Activated T-helper 2 cell treated with anti-CD3 and anti-CD28 coated beads, Interferon-gamma antibody, Interleukin-2, Interleukin-4, amounts not matched to agents 10 μg/mL and 5 μg/mL and 100 μg/mL, durations not matched to agents 14 hours and 24 hours and 36 hours (primary cell): Measurements from ENCODE around the gene PSORS1C2. TPM values are rescaled to one million over a fixed set of nuclear protein-coding genes. Genes with fewer than 3 reads are reported as not detected.
"Not testable (repeated sequence)": the region's sequence is repeated elsewhere in the genome, so short reads cannot be mapped to it uniquely, and the experiment has no call there.

Source experiments
- DNase-seq: peaks from one replicate; pipeline ENCODE4 v3.0.0; 2021; ENCODE audit warnings: low spot score
- H3K27ac Mint-ChIP-seq: one replicate; pipeline ENCODE4 v1.8.0; 2021; ENCODE audit warnings: mixed read lengths
- H3K27me3 Mint-ChIP-seq: one replicate; pipeline ENCODE4 v1.8.0; 2021; ENCODE audit warnings: low read depth, mixed read lengths
- H3K36me3 Mint-ChIP-seq: one replicate; pipeline ENCODE4 v1.8.0; 2021; ENCODE audit warnings: low read depth, mixed read lengths
- H3K4me1 Mint-ChIP-seq: one replicate; pipeline ENCODE4 v1.8.0; 2021; ENCODE audit warnings: low read depth, mixed read lengths
- H3K4me3 Mint-ChIP-seq: one replicate; pipeline ENCODE4 v1.8.0; 2021; ENCODE audit warnings: low read depth, mild to moderate bottlenecking, moderate library complexity, mixed read lengths
- H3K9me3 Mint-ChIP-seq: one replicate; pipeline ENCODE4 v1.8.0; 2021; ENCODE audit warnings: mixed read lengths
- intact Hi-C: fragments of 100-400 bp; cut with micrococcal nuclease; formaldehyde crosslinking; loops from one replicate; pipeline ENCODE4 v1.15.1; 2023
- total RNA-seq: library from RNA; stranded (reverse); gene quantifications from 2 replicates; pipeline ENCODE4 v1.2.3, GENCODE V29; 2022

PSORS1C2 gene
- total RNA-seq, 1 donor from 2014 or later = not detected

GRCh38 chr6:31172973-31173384 lies 34.1 kb upstream of the PSORS1C2 start:
- H3K27ac Mint-ChIP-seq = no peak overlapping the region
- no peaks in the 10 kb centered on the region for H3K36me3 Mint-ChIP-seq
- no peaks in the 10 kb centered on the region for H3K27me3 Mint-ChIP-seq
- H3K4me3 Mint-ChIP-seq = no peak overlapping the region
- no peak for DNase-seq
- peaks cover 3% of the 10 kb centered on the region for H3K4me1 Mint-ChIP-seq
- no peaks in the 10 kb centered on the region for H3K9me3 Mint-ChIP-seq
- intact Hi-C loops = no loop called here

DNA sequence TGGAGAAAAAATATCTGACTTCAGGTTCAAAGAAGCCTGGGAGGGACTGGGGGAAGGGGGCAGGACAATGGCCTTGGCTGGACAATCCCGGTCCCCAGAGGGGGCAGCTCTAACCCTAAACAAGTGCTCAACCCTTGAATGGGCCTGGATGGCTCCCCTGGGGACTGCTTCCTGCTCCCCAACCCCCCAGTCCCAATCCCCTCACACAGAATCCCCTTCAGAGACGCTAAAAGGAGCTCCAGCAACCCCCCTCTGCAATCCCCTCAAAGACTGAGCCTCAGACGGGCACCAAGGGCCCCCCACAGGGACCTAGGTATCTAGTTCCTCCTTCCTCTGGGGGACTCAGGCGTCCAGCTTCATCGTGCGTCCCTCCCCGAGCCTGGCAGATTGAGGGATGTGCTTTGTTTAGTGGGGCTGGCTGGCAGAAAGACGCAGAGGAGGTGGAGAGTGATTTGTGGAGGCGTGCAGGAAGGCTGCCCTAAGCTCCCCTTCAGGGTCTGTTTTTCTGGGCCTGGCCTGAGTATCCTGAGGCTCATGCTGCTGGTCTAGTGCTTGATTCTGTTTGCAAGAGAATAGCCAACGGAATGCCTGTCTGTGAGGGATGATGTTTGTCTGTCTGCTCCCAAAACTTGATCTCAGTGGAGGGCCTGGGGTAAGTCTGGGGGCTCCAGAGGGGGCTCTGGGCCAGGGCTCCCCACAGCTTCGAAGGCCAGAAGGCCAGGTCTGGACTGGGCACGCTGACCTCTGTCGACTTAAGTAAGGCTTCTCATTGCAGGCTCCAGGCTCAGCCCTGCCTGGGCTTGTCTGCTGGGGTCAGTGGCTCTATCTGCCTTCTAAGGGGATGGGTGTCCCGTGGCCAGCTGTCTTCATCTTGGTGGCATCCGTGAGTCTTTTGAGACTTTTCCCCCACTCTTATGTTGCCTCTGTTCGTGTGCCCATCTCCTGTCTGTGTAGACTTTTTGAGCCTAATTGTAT lies 33.4 kb upstream of the PSORS1C2 start:
- Mint-ChIP-seq H3K9me3 (no peaks in the 10 kb centered on the region), H3K36me3 (no peaks in the 10 kb centered on the region), H3K4me3 (no peak overlapping the region), H3K27ac (no peak overlapping the region), H3K27me3 (no peaks in the 10 kb centered on the region), H3K4me1 (peaks cover 3% of the 10 kb centered on the region)
- DNase-seq = no peak
- intact Hi-C loops = no loop called here

DNA sequence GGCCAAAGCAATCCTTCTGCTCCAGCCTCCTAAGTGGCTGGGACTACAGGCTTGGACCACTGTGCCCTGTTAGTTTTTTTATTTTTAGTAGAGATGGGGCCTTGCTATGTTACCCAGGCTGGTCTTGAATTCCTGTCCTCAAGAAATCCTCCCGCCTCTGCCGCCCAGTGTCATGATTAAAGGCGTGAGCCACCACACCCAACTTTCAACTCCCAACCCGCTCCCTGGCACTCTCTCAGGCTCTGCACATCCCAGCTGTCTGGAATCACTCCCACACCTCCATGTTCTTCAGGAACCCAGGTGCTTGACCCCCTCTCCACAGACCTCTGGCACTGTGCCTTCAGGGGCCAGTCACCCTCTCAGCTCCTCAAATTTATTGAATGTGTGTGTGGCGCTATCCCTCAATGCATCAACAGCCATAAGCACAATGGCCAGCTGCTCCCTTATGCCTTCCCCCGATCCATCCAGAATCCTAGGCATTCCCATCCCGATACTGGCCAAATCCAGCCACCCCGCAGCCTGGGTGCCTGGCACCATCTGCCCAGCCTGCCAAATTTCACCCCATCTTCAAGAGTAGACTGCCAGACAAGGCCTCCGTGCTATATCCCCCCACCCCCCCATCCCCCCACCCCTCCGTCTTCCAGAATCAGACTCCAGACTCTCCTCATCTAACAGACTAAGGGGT lies 32.3 kb upstream of the PSORS1C2 start:
- no peak for DNase-seq
- no peaks in the 10 kb centered on the region for H3K9me3 Mint-ChIP-seq
- H3K27ac Mint-ChIP-seq = no peak overlapping the region
- H3K4me1 Mint-ChIP-seq = peaks cover 3% of the 10 kb centered on the region
- H3K4me3 Mint-ChIP-seq = no peak overlapping the region
- intact Hi-C loops = no loop called here
- H3K27me3 Mint-ChIP-seq = no peaks in the 10 kb centered on the region
- H3K36me3 Mint-ChIP-seq = no peaks in the 10 kb centered on the region

DNA sequence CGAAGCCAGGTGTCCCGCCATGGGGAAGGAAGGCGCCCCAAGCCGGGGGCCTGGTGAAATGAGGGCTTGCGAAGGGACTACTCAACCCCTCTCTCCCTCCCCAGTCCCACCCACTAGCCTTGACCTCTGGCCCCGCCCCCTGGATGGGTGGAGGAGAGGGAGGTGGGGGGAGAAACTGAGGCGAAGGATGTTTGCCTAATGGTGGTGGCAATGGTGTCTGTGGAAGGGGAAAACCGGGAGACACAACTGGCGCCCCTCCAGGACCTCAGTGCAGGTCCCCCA lies 31.7 kb upstream of the PSORS1C2 start, which contains the start of gene POU5F1:
Gene POU5F1 (minus strand): TSS at position 83 of the 282 bp plus-strand sequence. CDS start 62 bp downstream, at position 21.
- Mint-ChIP-seq H3K27me3 (no peaks in the 10 kb centered on the region), H3K4me3 (no peak within 1 kb of the TSS), H3K27ac (no peak within 1 kb of the TSS), H3K9me3 (no peaks in the 10 kb centered on the region), H3K4me1 (peaks cover 1% of the 10 kb centered on the region), H3K36me3 (no peaks in the 10 kb centered on the region)
- no peak for DNase-seq
- intact Hi-C loops = no loop called here

DNA sequence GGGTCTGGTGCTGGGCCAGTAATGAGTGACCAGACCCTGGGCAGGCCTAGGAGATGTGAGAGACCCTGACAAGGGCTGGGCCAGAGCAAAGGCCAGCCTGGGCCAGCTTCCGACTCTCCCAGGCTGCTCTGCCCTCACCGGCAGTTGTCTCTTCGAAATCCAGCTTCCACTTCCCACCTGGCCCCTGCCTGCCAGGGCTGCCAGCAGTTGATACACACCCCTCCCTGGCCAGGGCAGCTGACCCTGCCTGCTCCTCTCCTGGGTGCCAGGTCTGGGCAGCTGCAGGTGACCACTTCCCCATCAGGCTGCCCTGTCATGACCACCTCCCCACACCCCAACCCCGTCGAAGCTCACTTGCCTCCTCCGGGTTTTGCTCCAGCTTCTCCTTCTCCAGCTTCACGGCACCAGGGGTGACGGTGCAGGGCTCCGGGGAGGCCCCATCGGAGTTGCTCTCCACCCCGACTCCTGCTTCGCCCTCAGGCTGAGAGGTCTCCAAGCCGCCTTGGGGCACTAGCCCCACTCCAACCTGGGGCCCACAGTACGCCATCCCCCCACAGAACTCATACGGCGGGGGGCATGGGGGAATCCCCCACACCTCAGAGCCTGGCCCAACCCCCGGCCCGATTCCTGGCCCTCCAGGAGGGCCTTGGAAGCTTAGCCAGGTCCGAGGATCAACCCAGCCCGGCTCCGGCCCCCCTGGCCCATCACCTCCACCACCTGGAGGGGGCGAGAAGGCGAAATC lies 31.2 kb upstream of the PSORS1C2 start:
- H3K4me1 Mint-ChIP-seq, H3K27ac Mint-ChIP-seq, intact Hi-C loops, H3K4me3 Mint-ChIP-seq, H3K27me3 Mint-ChIP-seq, DNase-seq, H3K9me3 Mint-ChIP-seq, H3K36me3 Mint-ChIP-seq: not testable (repeated sequence)

- intact Hi-C loops = no loop called here
- peaks cover 3% of the 10 kb centered on the region for H3K36me3 Mint-ChIP-seq
- H3K27ac Mint-ChIP-seq = no peak overlapping the region
Measured at GRCh38 chr6:31169123-31169857, 30.4 kb upstream of the PSORS1C2 start.

GRCh38 chr6:31168606-31169005 lies 29.7 kb upstream of the PSORS1C2 start:
- intact Hi-C loops = no loop called here
- H3K36me3 Mint-ChIP-seq = peaks cover 9% of the 10 kb centered on the region
- H3K4me3 Mint-ChIP-seq = no peak overlapping the region
- no peaks in the 10 kb centered on the region for H3K9me3 Mint-ChIP-seq
- no peak overlapping the region for H3K27ac Mint-ChIP-seq
- H3K27me3 Mint-ChIP-seq = no peaks in the 10 kb centered on the region
- H3K4me1 Mint-ChIP-seq = peaks cover 4% of the 10 kb centered on the region
- no peak for DNase-seq

More at GRCh38 chr6:31169123-31169857, 30.4 kb upstream of the PSORS1C2 start:
- DNase-seq = no peak
- no peaks in the 10 kb centered on the region for H3K27me3 Mint-ChIP-seq
- no peak overlapping the region for H3K4me3 Mint-ChIP-seq
- H3K9me3 Mint-ChIP-seq = no peaks in the 10 kb centered on the region
- H3K4me1 Mint-ChIP-seq = peaks cover 3% of the 10 kb centered on the region

DNA sequence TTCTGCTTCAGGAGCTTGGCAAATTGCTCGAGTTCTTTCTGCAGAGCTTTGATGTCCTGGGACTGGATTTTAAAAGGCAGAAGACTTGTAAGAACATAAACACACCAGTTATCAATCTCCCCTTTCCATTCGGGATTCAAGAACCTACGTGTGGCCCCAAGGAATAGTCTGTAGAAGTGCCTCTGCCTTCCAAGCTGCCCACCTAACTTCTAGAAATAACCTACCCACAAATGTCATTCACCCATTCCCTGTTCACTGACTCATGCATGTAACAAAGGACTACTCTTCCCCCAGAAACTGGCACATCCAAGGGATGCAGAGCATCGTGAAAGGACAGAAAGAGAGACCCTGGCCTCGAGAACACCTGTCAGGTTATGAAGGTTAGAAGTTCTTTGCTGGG lies 27.1 kb upstream of the PSORS1C2 start:
- Mint-ChIP-seq H3K4me3 (no peak overlapping the region), H3K36me3 (peaks cover 34% of the 10 kb centered on the region), H3K27me3 (no peaks in the 10 kb centered on the region), H3K27ac (no peak overlapping the region), H3K9me3 (no peaks in the 10 kb centered on the region), H3K4me1 (peaks cover 14% of the 10 kb centered on the region)
- intact Hi-C loops = no loop called here
- no peak for DNase-seq

GRCh38 chr6:31165064-31165832 lies 26.4 kb upstream of the PSORS1C2 start:
- Mint-ChIP-seq H3K4me1 (peaks cover 18% of the 10 kb centered on the region), H3K36me3 (peaks cover 40% of the 10 kb centered on the region)
- H3K27me3 Mint-ChIP-seq, intact Hi-C loops, H3K9me3 Mint-ChIP-seq, DNase-seq, H3K4me3 Mint-ChIP-seq, H3K27ac Mint-ChIP-seq: not testable (repeated sequence)

DNA sequence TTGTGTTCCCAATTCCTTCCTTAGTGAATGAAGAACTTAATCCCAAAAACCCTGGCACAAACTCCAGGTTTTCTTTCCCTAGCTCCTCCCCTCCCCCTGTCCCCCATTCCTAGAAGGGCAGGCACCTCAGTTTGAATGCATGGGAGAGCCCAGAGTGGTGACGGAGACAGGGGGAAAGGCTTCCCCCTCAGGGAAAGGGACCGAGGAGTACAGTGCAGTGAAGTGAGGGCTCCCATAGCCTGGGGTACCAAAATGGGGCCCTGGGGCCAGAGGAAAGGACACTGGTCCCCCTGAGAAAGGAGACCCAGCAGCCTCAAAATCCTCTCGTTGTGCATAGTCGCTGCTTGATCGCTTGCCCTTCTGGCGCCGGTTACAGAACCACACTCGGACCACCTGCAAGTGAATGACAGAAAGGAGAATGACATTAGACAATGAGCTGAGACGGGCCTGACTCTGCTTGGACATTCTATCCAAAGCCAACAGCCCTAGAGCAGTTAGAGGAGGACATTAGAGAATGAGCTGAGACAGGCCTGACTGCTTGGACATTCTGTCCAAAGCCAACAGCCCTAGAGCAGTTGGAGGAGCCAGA lies 25.7 kb upstream of the PSORS1C2 start:
- H3K4me3 Mint-ChIP-seq, H3K9me3 Mint-ChIP-seq, H3K27ac Mint-ChIP-seq, intact Hi-C loops, H3K27me3 Mint-ChIP-seq, DNase-seq: not testable (repeated sequence)
- Mint-ChIP-seq H3K36me3 (peaks cover 45% of the 10 kb centered on the region), H3K4me1 (peaks cover 23% of the 10 kb centered on the region)

- H3K36me3 Mint-ChIP-seq = peaks cover 52% of the 10 kb centered on the region
- no peaks in the 10 kb centered on the region for H3K9me3 Mint-ChIP-seq
- no peak for DNase-seq
- H3K27me3 Mint-ChIP-seq = no peaks in the 10 kb centered on the region
- peaks cover 23% of the 10 kb centered on the region for H3K4me1 Mint-ChIP-seq
- intact Hi-C loops = no loop called here
- no peak overlapping the region for H3K4me3 Mint-ChIP-seq
- no peak overlapping the region for H3K27ac Mint-ChIP-seq
Measured at GRCh38 chr6:31163922-31164321, 25.1 kb upstream of the PSORS1C2 start.
